Measurements from ENCODE around the gene PPARGC1A. TPM values are rescaled to one million over a fixed set of nuclear protein-coding genes. Genes with fewer than 3 reads are reported as not detected.

PPARGC1A gene
- total and polyA plus RNA-seq, 2 donors (not counting 1 experiment from before 2014, with no cell fraction given): not detected

- H3K4me3 Mint-ChIP-seq: no peak overlapping the region
- no peaks in the 10 kb centered on the region for H3K79me2 ChIP-seq (ENCODE audit: control insufficient read depth, insufficient read depth, low read length)
Measured at GRCh38 chr4:23855912-23856605, 33.8 kb downstream of the PPARGC1A start.

More at GRCh38 chr4:23855912-23856605, 33.8 kb downstream of the PPARGC1A start:
- no peaks in the 10 kb centered on the region for H3K4me1 Mint-ChIP-seq
- H3K36me3 ChIP-seq (replicated peaks in 1 of 2; ENCODE audit: control extremely low read depth in 1 of 2, control insufficient read depth in 1 of 2, extremely low read depth in 1 of 2, insufficient read depth in 2 of 2, low read length in 1 of 2): no peaks in the 10 kb centered on the region
- H4K20me1 ChIP-seq (ENCODE audit: control insufficient read depth, insufficient read depth, low read length, poor library complexity, severe bottlenecking): no peaks in the 10 kb centered on the region
- H3K9me3 Mint-ChIP-seq (ENCODE audit: insufficient read depth): peaks cover 4% of the 10 kb centered on the region
- DNase-seq (no peak), ATAC-seq (ENCODE audit: low read depth) (no peak)
- intact Hi-C loops (cut with micrococcal nuclease): no loop called here
- ChIA-PET CTCF (no interaction called here), POLR2A (no interaction called here)
- H3K9ac ChIP-seq (ENCODE audit: low read length): no peak overlapping the region
- no peak overlapping the region for H2AFZ ChIP-seq (ENCODE audit: insufficient read depth, low read depth, low read length, poor library complexity, severe bottlenecking)
- no peaks in the 10 kb centered on the region for H3K27me3 ChIP-seq (replicated peaks in 1 of 4; ENCODE audit: control extremely low read depth in 1 of 4, control insufficient read depth in 3 of 4, insufficient read depth in 4 of 4, low read length in 3 of 4)
- WGBS (ENCODE audit: insufficient coverage): 82% methylated on average over 3 of the region's 5 CpGs
- H3K4me2 ChIP-seq (replicated peaks; ENCODE audit: low read depth, low read length, poor library complexity, severe bottlenecking): no peak overlapping the region
- H3K27me3 Mint-ChIP-seq: no peaks in the 10 kb centered on the region
- no peaks in the 10 kb centered on the region for H3K4me1 ChIP-seq (ENCODE audit: control insufficient read depth in 2 of 2, insufficient read depth in 2 of 2, low read length in 2 of 2)
- H3K27ac ChIP-seq (ENCODE audit: low read length in 2 of 2): no peak overlapping the region
- no peak overlapping the region for H3K4me3 ChIP-seq (ENCODE audit: control extremely low read depth in 1 of 5, extremely low read depth in 1 of 5, insufficient read depth in 1 of 5, low read depth in 2 of 5, low read length in 4 of 5)
- no peak overlapping the region for H3K27ac Mint-ChIP-seq
- TF ChIP-seq EZH2 (IDR thresholded peaks at IDR 0.05; ENCODE audit: borderline replicate concordance, insufficient read depth, low read depth, low read length, poor library complexity, severe bottlenecking): no peak
- TF ChIP-seq CTCF (IDR thresholded peaks at IDR 0.05): no peak
- no peaks in the 10 kb centered on the region for H3K9me3 ChIP-seq (ENCODE audit: control extremely low read depth in 1 of 3, control insufficient read depth in 2 of 3, insufficient read depth in 1 of 3, low read length in 2 of 3)

Data from B cell (primary cell).